ENCODE measurements around the gene PSMA3.

The PSMA3 gene

DNA sequence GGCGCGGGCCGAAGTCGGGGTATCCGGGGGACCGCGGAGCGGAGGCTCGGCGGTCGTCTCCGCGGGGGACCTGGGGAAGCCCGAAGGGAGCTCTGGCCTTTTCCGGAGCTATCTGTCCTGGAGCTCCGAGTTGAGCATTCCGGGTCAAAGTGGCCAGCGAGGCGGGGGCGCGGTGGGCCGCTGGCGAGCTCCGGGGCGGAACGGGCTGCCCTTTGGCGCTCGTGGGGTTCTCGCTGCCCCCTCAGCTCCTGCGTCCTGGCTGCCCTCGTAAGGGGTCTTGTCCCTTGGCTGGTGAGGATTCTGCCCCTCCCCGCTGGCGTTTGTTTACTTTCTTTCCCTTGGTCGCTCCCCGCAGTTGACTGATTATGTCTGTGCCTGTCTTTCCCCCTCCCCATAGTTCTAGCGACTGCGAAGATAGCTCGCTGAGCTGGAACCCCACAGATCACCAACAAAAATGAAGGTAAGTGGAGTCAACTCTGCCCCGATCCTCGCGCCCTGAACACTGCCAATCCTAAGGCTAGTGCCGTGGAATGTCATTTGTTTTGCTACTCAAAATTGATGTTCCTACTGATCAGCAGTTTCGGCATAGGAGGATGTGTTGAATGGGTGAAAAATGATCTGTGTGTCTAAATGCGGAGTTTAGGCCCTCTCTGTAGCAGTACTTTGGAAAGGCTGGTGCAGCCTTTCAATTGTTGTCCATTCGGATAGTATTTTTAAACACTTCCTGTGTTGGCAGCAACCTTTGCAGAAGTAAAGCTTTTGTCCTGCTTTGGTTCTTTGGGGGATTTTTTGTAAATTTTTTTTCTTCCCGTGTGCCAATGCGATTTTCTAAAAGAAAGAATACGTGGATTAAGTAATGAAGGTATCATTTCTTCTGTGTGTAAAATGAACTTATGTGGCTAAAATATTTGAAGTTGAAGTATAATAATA, 55.0 kb downstream of the PSMA3 start:
- no peak for DNase-seq

DNA sequence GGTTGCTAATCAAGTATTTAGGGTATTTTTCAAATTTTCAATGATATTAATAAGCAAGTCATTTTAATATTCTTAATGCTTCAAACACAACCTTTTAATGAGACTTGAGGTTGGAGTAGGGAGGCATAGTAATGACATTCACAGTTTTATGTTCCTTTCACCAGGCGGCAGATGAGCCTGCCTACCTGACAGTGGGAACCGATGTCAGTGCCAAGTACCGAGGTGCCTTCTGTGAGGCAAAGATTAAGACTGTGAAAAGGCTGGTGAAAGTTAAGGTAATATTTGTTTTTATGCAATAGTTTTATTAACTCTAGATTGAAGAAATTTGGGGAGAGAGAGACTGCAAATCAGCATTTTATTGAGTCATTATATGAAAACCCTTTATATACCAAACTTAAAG, 56.8 kb downstream of the PSMA3 start:
- DNase-seq, result no peak

DNA sequence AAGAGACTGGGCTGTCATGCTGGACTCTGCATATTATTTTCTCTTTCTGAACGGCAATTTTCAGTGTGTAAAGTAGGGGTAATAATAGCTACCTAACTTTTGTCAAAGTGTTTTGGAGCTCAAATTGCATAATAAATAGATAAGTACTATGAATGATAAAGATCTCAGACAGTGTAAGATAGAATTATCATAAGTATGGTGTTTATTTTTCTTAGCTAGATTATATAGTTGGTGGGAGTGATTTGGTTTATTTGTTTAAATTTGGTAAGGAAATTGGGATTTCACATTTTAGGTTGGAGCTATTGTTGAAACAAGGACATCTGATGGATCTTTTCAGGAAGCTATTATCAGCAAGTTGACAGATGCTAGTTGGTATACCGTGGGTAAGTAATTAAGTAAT, 61.1 kb downstream of the PSMA3 start:
- DNase-seq, result no peak

DNA sequence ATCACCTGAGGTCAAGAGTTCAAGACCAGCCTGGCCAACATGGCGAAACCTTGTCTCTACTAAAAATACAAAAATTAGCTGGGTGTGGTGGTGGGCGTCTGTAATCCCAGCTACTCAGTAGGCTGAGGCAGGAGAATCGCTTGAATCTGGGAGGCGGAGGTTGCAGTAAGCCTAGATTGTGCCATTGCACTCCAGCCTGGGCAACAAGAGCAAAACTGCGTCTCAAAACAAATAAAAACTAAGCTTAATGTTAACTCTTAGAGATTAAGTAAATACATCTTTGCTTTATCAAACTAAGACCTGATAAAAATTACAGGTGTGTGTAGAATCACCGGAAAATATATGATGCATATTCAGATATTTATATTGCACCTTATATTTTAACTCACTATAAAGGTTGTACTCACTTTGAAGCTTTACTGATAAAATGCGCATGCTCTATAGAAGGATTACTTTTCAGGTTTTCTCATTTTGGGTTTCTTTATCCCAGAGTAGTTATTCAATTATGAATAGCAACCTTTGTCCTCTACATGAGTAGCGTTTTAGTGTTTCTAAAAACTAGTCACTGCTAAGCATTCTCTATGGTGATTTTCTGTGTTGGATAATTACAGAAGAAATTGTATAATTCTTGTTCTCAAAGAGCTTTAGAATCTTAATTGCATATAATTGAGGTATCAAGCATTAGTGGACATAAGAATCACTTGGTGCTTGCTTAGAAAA, 63.1 kb downstream of the PSMA3 start:
- DNase-seq, result no peak

DNA sequence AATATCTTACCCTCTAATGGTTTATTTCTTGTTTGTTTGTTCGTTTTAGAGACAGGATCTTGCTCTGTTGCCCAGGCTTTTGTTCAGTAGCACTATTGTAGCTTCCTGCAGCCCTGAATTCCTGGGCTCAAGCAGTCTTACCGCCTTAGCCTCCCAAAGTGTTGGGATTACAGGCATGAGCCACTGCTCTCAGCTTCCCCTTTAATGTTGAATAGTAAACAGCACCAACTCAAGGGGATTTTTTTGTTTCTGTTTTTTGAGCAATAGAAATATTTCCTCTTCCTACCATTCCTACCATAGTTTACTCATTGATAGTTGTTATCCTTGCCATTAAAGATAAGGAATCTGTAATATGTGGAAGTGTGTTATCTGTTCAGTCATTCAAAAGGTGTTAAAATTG, 64.4 kb downstream of the PSMA3 start:
- no peak for DNase-seq

DNA sequence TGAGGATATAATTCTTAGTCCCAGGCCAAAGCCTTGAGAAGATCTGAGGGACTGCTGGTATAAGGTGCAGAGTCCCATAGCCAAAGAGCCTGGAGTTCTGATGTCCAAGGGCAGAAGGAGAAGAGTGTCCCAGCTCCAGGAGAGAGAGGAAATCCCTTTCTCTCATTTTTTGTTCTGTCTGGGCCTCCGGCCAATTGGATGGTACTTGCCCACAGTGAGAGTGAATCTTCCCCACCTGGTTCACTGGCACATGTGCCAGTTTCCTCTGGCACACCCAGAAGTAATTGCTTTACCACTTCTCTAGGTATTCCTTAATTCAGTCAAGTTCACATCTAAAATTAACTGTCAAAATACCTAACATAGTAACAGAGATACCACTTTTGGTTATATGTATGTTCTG, 69.1 kb downstream of the PSMA3 start:
- DNase-seq, result no peak

DNA sequence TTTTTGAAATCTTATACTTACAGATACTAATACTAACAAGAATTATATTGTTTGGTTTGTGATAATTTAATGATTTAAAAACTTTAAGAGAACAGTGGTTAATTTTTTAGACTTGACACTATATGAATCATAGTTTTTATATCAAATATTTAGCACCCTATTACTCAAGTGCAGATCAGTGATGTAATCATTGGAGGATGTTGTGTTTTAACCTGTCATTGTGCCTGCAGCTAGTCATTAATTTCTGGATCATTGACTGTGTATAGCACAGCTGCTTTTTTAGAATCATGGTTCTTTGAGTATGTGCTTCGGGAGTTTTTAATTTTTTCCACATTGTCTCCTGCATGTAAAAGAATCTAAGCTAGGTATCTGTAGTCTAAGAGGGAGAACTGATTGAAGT, 71.0 kb downstream of the PSMA3 start:
- no peak for DNase-seq
